Globus pallidus (tissue), 1 donor: Measurements from ENCODE around the gene EPB41L4B.
"Not testable (repeated sequence)": the region's sequence is repeated elsewhere in the genome, so short reads cannot be mapped to it uniquely, and the experiment has no call there.

Experiments used
- DNase-seq: peaks from one replicate; pipeline ENCODE4 v3.0.0-alpha.2; 2015; ENCODE audit warnings: low spot score

Gene EPB41L4B

DNA sequence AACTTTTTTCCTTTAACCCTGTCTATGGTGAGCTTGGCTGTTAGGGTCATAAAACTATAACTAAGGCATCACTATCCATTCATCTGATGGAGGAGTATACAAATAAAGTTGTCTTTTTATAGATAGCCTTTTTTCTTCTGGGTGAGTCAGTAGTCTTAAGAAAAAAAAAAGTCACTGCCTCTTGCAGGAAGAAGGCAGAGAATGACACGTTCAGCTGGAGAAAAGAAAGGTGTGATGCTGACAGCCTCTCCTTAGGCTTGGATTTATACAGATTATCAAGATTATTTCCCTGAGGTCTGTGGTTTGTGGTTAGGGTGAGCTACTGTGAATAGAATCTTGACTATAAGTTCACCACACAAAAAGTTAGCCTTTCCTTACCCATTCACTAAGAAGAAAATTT lies 23.0 kb downstream of the EPB41L4B start:
- DNase-seq = no peak

DNA sequence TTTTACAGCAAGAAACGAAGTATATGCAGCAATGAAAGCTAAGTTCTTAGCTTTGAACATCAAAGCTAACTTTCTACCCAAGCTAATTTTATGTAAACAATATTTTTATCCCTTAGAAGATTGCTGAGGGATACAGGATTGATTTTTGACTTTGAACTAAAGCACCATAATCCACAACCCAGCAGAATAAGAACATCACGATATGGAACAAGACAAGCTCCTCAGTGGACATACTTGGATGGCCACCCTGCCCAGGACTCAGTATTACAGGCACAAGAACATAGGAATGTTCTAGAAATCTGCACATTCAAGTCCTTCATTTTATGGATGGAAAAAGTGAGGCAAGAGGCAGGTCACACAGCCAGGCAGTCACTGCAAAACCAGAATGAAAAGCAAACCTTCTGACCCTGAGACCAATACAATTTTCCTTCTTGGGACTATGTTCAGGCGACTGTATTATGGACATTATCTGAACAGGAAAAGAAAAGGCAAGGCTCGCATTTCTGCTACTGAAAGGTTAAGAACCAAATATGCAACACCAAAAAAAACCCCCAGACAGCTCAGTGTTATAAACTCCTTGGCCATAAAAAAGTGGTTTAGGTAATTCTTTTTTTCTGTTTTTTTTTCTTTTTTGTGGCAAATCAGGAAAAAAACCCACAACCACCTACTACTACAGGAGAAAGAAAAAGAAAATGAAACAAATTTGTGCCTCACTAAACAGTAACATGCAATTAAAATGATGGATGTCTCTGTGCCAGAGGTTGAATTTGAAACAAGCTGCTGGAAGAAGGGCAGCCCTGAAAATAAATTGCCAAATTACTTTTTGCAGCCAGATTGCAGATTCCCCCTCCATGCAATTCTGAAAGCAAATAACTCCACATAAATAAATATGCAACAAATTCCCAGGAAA lies 25.4 kb downstream of the EPB41L4B start:
- DNase-seq = no peak

DNA sequence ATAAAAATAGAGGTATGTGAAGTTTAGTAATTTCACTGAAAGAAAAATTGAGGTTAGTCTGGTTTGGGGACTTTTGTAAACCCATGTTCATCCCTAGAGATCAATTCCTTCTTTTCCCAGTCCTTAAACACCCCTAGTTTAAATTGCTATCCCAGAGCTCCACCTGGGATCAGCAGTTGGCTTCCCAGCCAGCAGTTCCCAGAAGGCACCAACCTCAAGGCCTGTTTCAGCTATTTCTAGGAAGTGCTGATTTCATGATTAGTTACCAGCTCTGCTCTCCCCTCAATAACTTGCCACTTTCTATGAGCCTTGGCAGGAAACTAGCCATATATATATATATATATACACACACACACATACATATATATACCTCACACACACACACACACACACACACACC lies 30.5 kb downstream of the EPB41L4B start:
- no peak for DNase-seq

DNA sequence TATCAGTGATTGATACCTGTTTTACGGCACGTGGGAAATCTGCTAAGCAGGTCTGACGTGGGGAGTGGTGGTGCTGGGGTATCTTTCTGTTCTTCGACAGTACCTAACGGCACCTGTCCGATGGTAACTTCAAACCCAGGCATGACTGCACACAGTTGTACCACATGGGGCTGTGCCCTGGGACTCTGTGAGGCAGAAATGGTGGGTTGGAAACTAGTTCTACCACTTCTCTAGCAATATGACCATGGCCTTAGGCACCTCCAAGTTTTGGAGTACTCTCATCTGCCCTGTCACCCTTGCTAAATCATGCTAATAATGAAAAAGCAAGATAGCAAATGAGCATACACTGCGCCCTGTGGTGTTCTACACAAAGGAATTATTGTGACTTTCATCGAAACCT lies 30.9 kb downstream of the EPB41L4B start:
- no peak for DNase-seq

DNA sequence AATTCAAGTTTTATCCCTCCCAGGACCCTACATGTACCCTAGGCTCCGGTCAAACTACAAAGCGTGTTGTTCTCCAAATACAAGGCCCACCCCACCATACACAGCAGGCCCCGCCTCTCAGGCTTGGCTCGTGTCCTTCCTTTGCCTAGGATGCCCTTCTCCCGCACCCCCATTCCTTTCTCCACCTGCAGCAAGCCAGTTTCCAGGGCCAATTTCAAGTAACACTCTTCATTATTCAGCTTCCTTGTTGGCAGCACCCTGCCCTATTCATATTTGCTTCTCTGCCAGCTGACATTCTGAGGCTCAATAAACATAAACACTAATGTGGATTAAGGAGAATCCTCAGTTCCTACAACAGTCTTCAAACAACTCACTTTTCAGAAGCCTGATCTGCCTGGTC lies 31.7 kb downstream of the EPB41L4B start:
- no peak for DNase-seq

DNA sequence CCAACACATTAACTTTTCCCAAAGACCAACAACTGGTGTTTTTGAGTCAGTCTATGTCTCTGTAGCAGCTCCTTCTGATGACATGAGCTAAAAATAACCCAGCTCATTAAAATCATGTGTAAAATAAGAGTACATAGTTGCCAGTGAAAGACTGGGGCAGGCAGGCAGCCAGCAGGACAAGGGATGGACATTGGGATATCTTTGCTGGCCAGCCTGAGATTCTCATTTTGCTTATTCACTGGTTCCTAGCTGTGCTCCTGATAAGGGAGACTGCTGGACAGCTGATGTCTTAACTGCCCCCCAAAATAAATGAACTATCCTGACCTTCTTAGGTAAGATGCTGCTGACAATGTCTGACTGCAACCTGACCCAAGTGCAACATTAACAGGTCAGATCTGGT lies 33.9 kb downstream of the EPB41L4B start:
- no peak for DNase-seq

DNA sequence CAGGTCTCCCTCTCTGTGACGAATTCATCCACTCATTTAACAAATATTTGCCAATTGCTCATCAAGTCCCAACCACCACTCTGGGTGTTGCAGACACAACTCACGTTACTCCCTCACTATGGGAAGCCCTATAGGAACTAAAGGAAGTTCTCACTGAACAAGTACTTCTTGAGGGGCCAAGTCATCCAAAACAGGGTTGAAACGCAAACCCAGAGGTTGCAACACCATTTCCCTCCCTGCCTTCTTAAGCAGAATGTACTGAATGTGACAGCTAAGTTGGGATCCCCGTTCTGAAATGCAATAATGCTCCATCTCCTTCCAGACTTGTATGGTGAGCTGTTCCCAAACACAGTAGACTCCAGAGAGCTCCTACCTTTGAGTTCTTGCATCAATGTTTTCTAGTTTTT lies 34.3 kb downstream of the EPB41L4B start:
- no peak for DNase-seq

DNA sequence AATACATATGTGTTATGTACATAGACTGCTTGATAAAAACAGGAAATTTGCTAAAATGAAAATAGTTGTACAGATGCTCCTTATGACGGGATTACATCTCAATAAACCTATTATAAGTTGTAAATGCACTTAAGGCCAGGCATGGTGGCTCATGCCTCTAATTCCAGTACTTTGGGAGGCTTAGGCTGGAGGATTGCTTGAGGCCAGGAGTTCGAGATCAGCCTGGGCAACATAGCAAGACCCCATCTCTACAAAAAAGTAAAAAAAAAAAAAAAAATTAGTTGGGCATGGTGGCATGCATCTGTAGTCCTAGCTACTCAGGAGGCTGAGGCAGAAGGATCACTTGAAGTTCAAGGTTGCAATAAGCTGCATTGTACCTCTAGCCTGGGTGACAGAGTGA lies 37.2 kb downstream of the EPB41L4B start:
- DNase-seq = not testable (repeated sequence)

DNA sequence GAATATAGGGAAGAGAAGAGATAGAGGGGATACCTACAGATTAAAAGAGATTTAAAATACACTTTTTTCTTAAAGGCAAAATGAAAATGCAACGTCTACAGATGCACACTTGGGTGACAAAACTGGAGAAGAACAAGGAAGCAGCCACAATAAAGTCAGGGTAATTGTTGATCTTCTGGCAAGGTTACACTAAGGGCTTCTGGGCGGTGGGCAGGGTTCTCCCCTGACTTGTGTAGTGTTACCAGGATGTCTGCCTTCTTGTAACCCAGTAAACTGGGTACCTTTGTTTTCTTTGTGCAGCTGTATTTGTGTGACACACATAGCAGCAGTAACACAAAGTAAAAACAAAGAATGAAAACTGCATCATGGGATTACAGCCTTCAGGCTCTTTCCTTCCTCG lies 37.8 kb downstream of the EPB41L4B start:
- DNase-seq = no peak

DNA sequence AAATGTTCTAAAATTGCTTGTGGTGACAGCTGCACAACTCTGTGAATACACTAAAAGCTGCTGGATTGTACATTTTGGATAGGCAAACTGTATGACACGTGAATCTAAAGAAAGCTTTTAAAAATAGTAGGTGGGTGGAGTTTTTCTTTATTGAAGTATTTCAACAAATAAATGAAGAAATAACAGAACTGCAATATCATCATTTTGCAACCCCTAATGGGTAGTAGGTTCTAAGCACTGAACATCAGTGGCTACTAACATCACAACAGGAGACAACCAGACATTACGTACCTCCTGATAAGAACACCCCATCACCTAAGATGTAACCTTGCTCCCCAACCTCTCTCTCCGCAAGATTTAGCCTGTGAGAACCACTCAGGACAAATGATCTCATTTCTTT lies 38.6 kb downstream of the EPB41L4B start:
- DNase-seq = no peak

DNA sequence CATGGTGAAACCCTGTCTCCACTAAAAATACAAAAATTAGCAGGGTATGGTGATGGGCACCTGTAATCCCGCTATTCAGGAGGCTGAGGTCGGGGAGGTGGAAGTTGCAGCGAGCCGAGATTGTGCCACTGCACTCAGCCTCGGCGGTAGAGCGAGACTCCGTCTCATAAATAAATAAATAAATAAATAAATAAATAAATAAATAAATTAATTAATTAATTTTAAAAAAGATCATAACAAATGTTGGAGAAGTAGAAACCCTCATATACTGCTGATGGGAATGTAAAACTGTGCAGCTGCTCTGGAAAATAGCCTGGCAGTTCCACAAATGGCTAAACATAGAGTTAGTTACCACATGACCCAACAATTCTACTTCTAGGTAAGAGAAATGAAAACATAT lies 39.3 kb downstream of the EPB41L4B start:
- DNase-seq = no peak

DNA sequence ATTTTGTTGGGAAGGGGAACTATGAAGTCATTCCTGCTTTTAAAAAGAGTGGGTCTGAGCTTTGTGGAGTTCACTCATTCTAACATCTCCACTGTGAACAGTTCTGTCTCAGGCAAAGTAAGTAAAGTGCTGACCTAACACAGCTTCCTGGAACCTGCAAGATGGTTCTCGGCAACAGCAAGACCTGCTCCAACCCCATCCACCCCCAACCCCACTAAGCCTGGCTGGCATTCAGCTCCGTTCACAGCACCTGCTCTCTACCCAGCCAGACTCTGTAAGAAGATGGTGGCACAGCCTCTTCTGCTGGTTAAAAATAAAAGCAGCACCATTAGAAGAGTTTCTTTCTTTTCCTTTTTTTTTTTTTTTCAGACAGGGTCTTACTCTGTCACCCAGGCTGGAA lies 42.0 kb downstream of the EPB41L4B start:
- no peak for DNase-seq

DNA sequence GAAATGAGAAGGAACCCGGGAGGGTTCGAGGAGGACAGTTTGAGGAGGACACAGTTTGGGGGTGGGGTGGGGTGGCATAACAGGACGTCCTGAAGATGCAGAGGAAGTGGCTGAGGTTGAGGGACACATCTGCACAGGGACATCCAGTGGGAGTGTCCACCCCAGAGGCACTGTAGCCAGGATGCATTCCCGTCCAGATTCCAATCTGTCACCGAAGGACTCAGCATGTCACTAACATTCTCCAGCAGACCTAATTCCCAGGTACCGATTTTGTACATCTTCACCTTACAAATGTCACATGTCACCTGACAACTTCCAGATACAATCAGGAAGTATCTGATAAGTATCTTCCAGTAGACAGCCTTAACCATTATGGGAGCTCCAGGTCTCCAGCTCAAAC lies 42.6 kb downstream of the EPB41L4B start:
- no peak for DNase-seq

DNA sequence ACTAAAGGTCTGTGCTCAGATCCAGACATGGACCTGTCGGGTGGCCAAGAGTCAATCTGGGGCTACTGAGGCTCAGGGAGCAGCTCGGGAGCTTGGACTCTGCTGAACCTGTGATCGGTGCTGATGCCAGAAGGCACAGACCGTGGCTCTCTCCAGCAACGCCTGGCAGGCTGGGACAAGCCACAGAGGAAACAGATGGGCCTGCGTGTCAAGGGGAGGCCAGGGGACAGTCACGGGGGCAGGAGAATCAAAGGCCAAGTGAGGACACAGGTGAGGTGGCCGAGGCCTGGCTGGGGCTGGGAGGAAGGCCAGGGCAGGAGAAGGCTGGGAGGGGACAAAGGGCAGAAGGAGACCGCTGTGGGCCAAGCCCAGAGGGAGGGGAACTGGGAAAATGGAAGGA lies 43.4 kb downstream of the EPB41L4B start:
- no peak for DNase-seq

DNA sequence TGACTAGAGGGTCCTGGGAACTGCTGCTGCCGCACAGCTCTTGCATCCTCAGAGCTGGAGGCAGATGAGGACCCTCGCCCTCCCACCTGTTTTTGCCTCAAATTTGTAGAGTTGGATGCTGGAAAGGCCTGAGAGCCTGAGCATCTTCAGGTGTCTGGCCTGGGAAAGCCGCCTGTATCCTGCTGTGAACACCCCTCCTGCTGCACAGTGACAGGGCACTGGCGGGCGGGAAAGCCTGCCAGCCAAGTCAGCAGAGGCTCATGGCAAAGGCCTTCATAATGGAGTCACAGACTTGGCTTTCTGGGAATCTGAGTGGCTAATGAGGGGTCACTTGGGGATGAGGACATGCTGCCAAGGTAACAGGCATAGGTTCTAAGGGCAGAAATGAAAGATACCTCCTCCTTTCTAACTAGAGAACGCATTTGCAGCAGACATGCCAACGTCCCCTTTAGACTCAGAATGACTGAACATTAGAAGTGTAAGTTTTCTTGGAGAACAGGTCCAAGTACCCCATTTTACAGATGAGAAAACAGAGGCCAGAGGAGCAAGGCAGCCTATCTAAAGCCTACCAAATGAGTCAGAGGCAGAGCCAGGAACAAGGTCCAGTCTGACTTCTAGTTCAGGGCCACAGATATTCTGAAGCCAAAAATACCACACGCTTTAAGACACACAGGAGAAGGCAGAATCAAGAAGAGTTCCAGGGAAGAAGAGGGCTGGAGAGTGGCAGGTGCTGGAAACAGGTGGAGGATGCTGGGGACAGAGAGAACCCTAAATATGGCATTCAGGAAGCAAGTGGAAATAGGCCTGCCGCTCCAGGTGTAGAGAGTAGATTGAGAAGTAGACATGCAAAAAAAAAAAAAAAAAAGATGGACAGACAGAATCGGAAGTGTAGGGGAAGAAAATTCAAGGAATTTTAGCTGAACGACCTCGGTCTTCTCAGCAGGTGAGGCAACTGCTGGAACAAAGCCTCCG lies 44.1 kb downstream of the EPB41L4B start:
- DNase-seq = no peak

DNA sequence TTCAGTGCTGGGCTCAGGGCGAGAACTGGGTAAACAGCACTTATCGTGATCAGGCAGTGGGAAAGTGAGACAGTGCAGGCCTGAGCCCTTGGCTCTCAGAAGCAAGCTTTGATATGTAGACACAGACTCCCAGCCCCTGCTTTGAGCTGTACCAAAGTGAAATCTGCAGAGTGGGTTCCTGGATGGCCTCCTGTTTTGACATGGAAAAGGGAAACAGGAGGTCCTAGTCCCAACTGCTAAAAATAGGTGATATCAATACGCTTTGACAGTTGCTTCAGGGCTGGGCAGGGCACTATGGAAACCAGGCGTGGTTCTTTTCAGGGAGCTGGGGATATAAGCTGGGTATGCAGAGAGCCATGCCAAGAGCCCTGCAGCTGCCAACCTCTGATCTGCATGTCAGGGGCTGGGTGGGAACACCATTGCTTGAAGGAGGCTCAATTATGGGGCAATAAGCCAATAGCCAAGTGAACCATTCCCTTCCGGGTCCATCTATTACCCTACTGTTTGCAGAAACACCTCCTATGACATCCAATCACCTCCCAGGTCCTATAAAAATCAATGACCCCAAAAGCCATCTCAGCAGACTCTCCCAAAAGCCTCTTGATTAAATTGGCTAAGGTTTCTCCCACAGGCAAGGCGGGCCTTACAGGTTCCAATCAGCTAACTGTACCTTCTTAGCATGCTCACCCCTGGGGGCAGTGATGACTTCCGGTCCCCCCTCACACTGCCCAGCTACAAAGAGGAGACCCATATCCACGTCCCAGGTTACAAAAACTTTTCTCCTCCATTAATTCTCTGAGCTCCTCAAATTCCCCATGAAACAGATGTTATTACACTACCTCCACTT lies 45.8 kb downstream of the EPB41L4B start:
- no peak for DNase-seq

DNA sequence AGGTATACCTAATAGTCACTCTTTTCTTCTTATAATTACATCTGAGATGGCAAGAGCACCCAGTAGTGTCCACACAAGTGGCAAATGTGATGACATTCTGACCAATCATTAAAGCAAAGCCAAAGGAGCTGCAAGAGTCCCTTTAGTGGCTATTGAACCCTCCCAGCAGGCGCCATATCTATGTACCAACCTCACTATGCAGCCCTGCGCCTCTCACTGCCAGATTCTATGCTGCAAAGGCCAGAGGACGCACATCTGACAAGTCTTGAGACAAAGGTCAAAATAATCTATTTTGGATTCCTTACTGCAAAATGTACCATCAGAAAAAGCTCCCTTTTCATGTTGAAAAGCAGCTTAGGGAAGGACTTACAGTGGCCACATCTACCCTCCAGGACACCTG lies 47.0 kb downstream of the EPB41L4B start:
- no peak for DNase-seq

DNA sequence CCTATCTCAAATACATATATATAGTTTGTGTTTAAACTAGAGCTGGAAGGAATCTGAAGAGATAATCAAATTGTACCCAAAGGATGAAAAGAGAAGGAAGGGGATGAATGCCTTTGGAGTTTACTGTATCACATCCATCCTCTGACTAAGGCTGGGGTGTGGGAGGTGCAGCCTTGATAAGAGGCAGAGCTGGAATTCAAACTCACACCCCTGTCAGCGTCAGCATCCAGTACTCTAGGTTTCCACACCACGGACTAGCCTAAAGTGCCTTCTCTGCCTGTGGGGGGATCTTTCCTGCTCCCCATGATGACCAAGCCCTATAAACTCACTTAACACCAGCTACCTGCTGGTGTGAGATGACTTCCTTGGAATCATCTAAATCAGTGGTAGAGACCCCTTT lies 48.1 kb downstream of the EPB41L4B start:
- no peak for DNase-seq

DNA sequence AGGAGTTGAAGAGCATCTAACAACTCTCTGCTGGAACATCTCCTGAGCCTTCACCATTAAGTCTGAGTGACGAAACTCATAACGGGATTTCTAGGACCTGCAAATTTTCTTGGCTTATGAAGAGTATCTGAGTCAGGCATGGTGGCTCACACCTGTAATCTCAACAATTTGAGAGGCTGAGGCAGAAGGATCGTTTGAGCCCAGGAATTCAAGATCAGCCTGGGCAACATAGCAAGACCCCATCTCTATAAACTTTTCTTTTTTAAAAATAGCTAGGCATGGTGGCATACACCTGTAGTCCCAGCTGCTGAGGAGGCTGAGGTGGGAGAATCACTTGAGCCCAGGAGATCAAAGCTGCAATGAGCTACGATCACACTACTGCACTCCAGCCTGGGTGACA lies 48.8 kb downstream of the EPB41L4B start:
- DNase-seq = no peak

DNA sequence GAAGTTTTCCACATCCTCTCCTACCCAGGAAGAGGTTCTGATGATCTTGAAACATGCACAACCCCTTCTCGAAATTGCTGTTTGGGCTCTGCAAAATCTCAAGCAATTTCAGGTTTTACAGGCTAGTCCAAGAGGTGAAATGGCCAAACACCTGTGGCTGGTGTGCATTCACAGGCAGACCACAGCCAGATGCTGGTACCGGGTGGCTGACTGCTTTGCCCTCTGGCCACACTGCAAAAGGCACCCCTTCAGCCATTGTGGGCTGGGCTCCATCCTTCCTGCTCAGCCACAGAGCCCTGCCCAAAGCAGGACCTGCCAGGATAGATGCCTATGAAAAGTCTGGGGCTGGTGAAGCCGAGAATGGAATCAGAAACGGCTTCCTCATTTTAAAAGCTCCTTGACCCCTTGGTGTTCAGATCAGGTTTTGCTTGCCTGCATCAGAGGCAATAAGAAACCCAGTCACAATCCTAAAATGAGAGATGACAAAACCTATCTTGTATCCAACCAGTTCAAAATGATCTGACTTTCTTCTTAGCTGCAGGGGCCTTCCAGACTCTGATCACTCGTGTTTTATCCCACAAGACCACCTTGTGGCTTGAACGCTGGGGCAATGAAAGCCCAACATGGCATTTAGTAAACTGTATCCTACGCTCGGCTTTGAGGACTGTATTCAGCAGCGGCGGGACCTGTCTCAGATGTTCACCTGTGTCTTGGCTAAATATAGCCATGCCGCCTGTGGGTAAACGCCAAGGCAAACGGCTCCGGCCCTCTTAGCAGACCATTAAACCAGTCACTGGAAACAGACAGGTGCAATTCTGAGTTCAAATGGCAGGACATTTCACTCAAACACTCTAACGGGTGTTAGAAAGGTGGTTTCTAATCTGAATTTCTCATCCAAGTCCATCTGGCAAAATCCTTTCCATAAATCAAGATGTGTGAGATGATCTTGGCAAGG lies 49.6 kb downstream of the EPB41L4B start:
- no peak for DNase-seq

DNA sequence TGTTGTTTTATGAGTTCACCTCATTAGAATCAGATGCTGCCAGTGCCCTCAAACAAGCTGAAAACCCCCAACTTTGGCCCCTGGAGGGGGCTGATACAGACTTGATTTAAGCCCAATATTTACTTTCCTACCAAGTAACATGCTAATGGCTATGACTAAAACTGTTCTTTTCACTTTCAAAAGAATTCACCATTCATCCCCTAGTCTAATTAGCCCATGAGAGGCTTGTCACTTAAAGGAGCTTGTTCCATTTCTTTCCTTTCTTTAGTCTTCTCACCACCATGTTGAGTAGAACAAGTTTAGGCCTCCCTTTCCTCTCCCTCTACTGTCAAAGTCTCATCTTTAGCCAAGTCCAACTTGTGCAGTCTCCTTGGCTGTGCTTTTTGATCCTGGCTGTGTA lies 50.4 kb downstream of the EPB41L4B start:
- no peak for DNase-seq
